HepG2 (cell line): ENCODE measurements around the gene MCRS1. TPM values are rescaled to one million over a fixed set of nuclear protein-coding genes. Genes with fewer than 3 reads are reported as not detected.

ENCODE experiments used
- ATAC-seq: fragments of 200-7000 bp; cut with Tn5 transposase; 3 replicates; pipeline ENCODE4 v1.9.1; 2020; ENCODE audit warnings: mild to moderate bottlenecking, moderate library complexity
- BruUV-seq: library from RNA; stranded (reverse); fragments of 400-500 nt; replicated peaks from 2 replicates; lab custom pipeline; 2021; lab: Mats Ljungman, UMichigan
- CTCF ChIA-PET: fragments of 300-600 bp; formaldehyde crosslinking; extraction: SDS; loops from one replicate; lab custom pipeline; 2021; ENCODE audit warnings: low total read pairs, inconsistent platforms, low intra/inter-chr PET ratio; lab: Yijun Ruan, JAX
- POLR2A ChIA-PET: fragments of 350-600 bp; sonication (Branson Sonifier 250); formaldehyde crosslinking; loops from one replicate; lab custom pipeline; 2020; ENCODE audit warnings: antibody characterized with exemption, inconsistent platforms; lab: Yijun Ruan, JAX
- DNase-seq: peaks from one replicate; pipeline ENCODE4 v3.0.0-alpha.2; 2015; ENCODE audit warnings: low spot score
- FAIRE-seq: peaks from 3 replicates; lab custom pipeline; 2011; peaks lifted over from hg19 to GRCh38; lab: Jason Lieb, UNC
- H2AFZ ChIP-seq: one replicate; pipeline ENCODE4 v1.6.1; 2011; ENCODE audit warnings: low read length, inconsistent platforms
- H3K27ac ChIP-seq: fragments of 300-600 bp; 3 replicates; pipeline ENCODE4 v1.8.0; 2011; ENCODE audit warnings: mixed run types, mild to moderate bottlenecking, mixed read lengths, low read length, inconsistent platforms; ENCODE audit not compliant: insufficient read depth; ENCODE audit errors: extremely low read length
- H3K27me3 ChIP-seq, 2 experiments: fragments of 200-600 bp in 1 of 2; 2 replicates in 1 of 2; 3 replicates in 1 of 2; pipeline versions ENCODE4 v1.6.0 to v1.8.0; 2011; ENCODE audit warnings: low read length in 2 of 2, mild to moderate bottlenecking in 2 of 2, moderate library complexity in 2 of 2, inconsistent platforms in 1 of 2; ENCODE audit not compliant: insufficient read depth in 2 of 2, control insufficient read depth in 1 of 2
- H3K36me3 ChIP-seq, 2 experiments: fragments of 200-600 bp in 1 of 2; replicated peaks in 1 of 2; 2 replicates in 1 of 2; 3 replicates in 1 of 2; pipeline versions ENCODE4 v1.5.1 to v1.8.0; 2011; ENCODE audit warnings: low read length in 2 of 2, inconsistent platforms in 1 of 2; ENCODE audit not compliant: insufficient read depth in 2 of 2, control insufficient read depth in 1 of 2
- H3K4me1 ChIP-seq: 2 replicates; pipeline ENCODE4 v1.5.1; 2012; ENCODE audit warnings: low read length, inconsistent platforms; ENCODE audit not compliant: insufficient read depth
- H3K4me2 ChIP-seq: 2 replicates; pipeline ENCODE4 v1.6.0; 2011; ENCODE audit warnings: low read depth, low read length, inconsistent platforms
- H3K4me3 ChIP-seq, 3 experiments: fragments of 200-600 bp in 1 of 3; sonication (generic), shearing (Covaris generic) in 1 of 3; replicated peaks in 1 of 3; 2 replicates each; pipeline ENCODE4 v1.5.1; 2011 to 2016; ENCODE audit warnings: low read length in 3 of 3, inconsistent platforms in 2 of 3, low read depth in 2 of 3, mild to moderate bottlenecking in 2 of 3, control low read depth in 1 of 3, mixed read lengths in 1 of 3; ENCODE audit not compliant: insufficient read depth in 1 of 3
- H3K79me2 ChIP-seq: one replicate; pipeline ENCODE4 v1.6.1; 2011; ENCODE audit warnings: low read length, inconsistent platforms; ENCODE audit not compliant: insufficient read depth
- H3K9ac ChIP-seq: 2 replicates; pipeline ENCODE4 v1.6.0; 2011; ENCODE audit warnings: mild to moderate bottlenecking, low read depth, low read length, inconsistent platforms; ENCODE audit not compliant: insufficient read depth
- H3K9me3 ChIP-seq: 2 replicates; pipeline ENCODE4 v1.5.1; 2012; ENCODE audit warnings: mild to moderate bottlenecking, low read length
- H4K20me1 ChIP-seq: 2 replicates; pipeline ENCODE4 v1.6.0; 2011; ENCODE audit warnings: inconsistent platforms, mild to moderate bottlenecking, low read length, moderate library complexity; ENCODE audit not compliant: insufficient read depth
- EEA1 ChIP-seq: sonication (generic); formaldehyde crosslinking; IDR thresholded peaks from 2 replicates; pipeline ENCODE4 v1.5.1; 2020; ENCODE audit warnings: mild to moderate bottlenecking, missing genetic modification reagents, borderline replicate concordance
- GATAD2A ChIP-seq: IDR thresholded peaks from 2 replicates; pipeline ENCODE4 v1.6.1; 2016
- HMG20B ChIP-seq: conservative IDR thresholded peaks from 2 replicates; pipeline ENCODE4 v1.6.1; 2016; ENCODE audit warnings: missing genetic modification reagents, missing compliant biosample characterization
- KAT8 ChIP-seq: IDR thresholded peaks from 2 replicates; pipeline ENCODE4 v1.6.1; 2016; ENCODE audit warnings: missing genetic modification reagents, missing compliant biosample characterization
- ONECUT2 ChIP-seq: sonication (generic); formaldehyde crosslinking; IDR thresholded peaks from 2 replicates; pipeline ENCODE4 v1.4.0; 2020; ENCODE audit warnings: missing genetic modification reagents
- PHF21A ChIP-seq: sonication (generic); formaldehyde crosslinking; IDR thresholded peaks from 2 replicates; pipeline ENCODE4 v1.5.0; 2020; ENCODE audit warnings: mild to moderate bottlenecking, missing genetic modification reagents
- RFX3 ChIP-seq: IDR thresholded peaks from 2 replicates; pipeline ENCODE4 v1.6.1; 2016; ENCODE audit warnings: missing biosample characterization, missing genetic modification reagents
- RNF2 ChIP-seq: fragments of 450-650 bp; conservative IDR thresholded peaks from 2 replicates; pipeline ENCODE4 v1.6.1; 2016; ENCODE audit warnings: low read depth
- SRF ChIP-seq: IDR thresholded peaks from 2 replicates; pipeline ENCODE4 v1.6.1; 2011; ENCODE audit warnings: mild to moderate bottlenecking, low read depth, low read length, moderate library complexity
- ZFX ChIP-seq: sonication (generic); formaldehyde crosslinking; IDR thresholded peaks from 2 replicates; pipeline ENCODE4 v1.4.0; 2020; ENCODE audit warnings: mild to moderate bottlenecking, low read depth, missing genetic modification reagents, moderate library complexity
- ZKSCAN1 ChIP-seq: fragments of 150-350 bp; IDR thresholded peaks from 2 replicates; pipeline ENCODE4 v1.6.1; 2014; ENCODE audit warnings: low read length
- ZNF329 ChIP-seq: sonication (generic); formaldehyde crosslinking; IDR thresholded peaks from 2 replicates; pipeline ENCODE4 v1.9.0; 2021; ENCODE audit warnings: low read depth, mild to moderate bottlenecking, missing genetic modification reagents
- ZNF7 ChIP-seq: IDR thresholded peaks from 2 replicates; pipeline ENCODE4 v1.6.1; 2016; ENCODE audit warnings: missing biosample characterization, missing genetic modification reagents
- ZNF790 ChIP-seq: sonication (generic); formaldehyde crosslinking; IDR thresholded peaks from 2 replicates; pipeline ENCODE4 v1.8.0; 2022; ENCODE audit warnings: missing genetic modification reagents, mild to moderate bottlenecking, borderline replicate concordance
- WGBS: methylation state at CpG from one replicate; pipeline ENCODE4 v1.1.6; 2017; ENCODE audit warnings: low lambda C conversion rate; 5-methylcytosine and 5-hydroxymethylcytosine counted together
- in situ Hi-C: cut with HindIII; loops from 2 replicates; pipeline ENCODE4 v1.10.0; 2017; ENCODE audit warnings: low pct_unique_long_range_greater_than_20kb; ENCODE audit not compliant: extremely low pct_ligation_motif_present
- intact Hi-C: fragments of 100-400 bp; cut with micrococcal nuclease; formaldehyde crosslinking; loops from one replicate; pipeline ENCODE4 v1.10.0; 2022; ENCODE audit not compliant: unreplicated experiment
- polyA plus RNA-seq, 8 experiments: library from polyadenylated mRNA; depleted of rRNA in 3 of 8; stranded (reverse) in 7 of 8; unstranded in 1 of 8; fragments of >200 nt; fragmentation: Illumina TruSeq in 4 of 8; extraction: Trizol in 4 of 8; gene quantifications; 2 replicates each; pipeline versions ENCODE4 v1.2.1 to v1.2.3, GENCODE V29; 2011 to 2016; ENCODE audit warnings: low read depth in 4 of 8, missing spikeins in 1 of 8, mixed read lengths in 1 of 8; ENCODE audit not compliant: insufficient read depth in 1 of 8
- total RNA-seq, 5 experiments: library from RNA; depleted of rRNA; stranded (reverse); fragments of >200 nt; fragmentation: Illumina TruSeq; extraction: Trizol; gene quantifications; 2 replicates each; pipeline ENCODE4 v1.2.3, GENCODE V29; 2016; ENCODE audit warnings: low read depth in 1 of 5
- TF ChIP-seq, protein P1 (sequence below): sonication (generic); formaldehyde crosslinking; IDR thresholded peaks from 2 replicates; pipeline ENCODE4 v1.4.0; 2020; ENCODE audit warnings: mild to moderate bottlenecking, missing genetic modification reagents
- TF ChIP-seq, protein P2 (sequence below): sonication (generic); formaldehyde crosslinking; IDR thresholded peaks from 2 replicates; pipeline ENCODE4 v1.4.0; 2020; ENCODE audit warnings: mild to moderate bottlenecking, missing genetic modification reagents
- TF ChIP-seq, protein P3 (sequence below): sonication (generic); formaldehyde crosslinking; IDR thresholded peaks from 2 replicates; pipeline ENCODE4 v1.8.0; 2022; ENCODE audit warnings: mild to moderate bottlenecking, missing genetic modification reagents, borderline replicate concordance
- TF ChIP-seq, protein P4 (sequence below), 2 experiments: fragments of 450-650 bp in 1 of 2; sonication (generic) in 1 of 2; formaldehyde crosslinking; IDR thresholded peaks; 2 replicates each; pipeline versions ENCODE4 v1.5.0 to v1.8.0; 2020 to 2022; ENCODE audit warnings: mild to moderate bottlenecking in 1 of 2, missing genetic modification reagents in 1 of 2

Gene MCRS1
- total and polyA plus RNA-seq, 2 of the 13 experiments (the other 11 are each of a cell fraction or from before 2014, with no cell fraction given): 51.0 to 66.3 TPM

DNA sequence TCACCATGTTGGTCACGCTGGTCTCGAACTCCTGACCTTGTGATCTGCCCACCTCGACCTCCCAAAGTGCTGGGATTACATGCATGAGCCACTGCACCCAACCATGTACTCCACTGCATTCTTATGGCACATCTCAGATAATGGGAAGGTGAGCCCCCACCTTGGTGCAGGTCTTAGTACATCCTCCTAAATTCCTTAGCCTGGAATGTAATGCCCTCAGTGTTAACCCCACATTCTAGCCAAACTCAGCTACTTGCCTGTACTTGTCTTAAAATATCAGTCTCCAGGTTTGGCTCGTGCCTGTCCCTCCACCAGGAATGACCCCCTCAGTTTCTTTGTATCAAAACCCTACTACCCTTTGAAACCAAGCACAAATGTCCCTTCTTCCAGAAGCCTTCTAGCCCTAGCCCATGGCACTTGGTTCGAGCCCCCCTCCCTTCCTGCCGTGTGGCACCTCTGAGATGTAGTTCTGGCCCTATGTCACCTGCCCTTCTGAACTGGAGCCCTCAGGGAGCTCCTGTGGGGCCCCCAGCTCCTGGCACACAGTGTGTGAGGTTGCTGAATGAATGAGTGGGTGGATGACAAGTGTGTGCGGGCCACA lies 20.8 kb downstream of the MCRS1 start (continued):
- TF ChIP-seq ZFX (CRISPR knock-in tag): no peak
- TF ChIP-seq ONECUT2: no peak
- TF ChIP-seq, protein P1, sequence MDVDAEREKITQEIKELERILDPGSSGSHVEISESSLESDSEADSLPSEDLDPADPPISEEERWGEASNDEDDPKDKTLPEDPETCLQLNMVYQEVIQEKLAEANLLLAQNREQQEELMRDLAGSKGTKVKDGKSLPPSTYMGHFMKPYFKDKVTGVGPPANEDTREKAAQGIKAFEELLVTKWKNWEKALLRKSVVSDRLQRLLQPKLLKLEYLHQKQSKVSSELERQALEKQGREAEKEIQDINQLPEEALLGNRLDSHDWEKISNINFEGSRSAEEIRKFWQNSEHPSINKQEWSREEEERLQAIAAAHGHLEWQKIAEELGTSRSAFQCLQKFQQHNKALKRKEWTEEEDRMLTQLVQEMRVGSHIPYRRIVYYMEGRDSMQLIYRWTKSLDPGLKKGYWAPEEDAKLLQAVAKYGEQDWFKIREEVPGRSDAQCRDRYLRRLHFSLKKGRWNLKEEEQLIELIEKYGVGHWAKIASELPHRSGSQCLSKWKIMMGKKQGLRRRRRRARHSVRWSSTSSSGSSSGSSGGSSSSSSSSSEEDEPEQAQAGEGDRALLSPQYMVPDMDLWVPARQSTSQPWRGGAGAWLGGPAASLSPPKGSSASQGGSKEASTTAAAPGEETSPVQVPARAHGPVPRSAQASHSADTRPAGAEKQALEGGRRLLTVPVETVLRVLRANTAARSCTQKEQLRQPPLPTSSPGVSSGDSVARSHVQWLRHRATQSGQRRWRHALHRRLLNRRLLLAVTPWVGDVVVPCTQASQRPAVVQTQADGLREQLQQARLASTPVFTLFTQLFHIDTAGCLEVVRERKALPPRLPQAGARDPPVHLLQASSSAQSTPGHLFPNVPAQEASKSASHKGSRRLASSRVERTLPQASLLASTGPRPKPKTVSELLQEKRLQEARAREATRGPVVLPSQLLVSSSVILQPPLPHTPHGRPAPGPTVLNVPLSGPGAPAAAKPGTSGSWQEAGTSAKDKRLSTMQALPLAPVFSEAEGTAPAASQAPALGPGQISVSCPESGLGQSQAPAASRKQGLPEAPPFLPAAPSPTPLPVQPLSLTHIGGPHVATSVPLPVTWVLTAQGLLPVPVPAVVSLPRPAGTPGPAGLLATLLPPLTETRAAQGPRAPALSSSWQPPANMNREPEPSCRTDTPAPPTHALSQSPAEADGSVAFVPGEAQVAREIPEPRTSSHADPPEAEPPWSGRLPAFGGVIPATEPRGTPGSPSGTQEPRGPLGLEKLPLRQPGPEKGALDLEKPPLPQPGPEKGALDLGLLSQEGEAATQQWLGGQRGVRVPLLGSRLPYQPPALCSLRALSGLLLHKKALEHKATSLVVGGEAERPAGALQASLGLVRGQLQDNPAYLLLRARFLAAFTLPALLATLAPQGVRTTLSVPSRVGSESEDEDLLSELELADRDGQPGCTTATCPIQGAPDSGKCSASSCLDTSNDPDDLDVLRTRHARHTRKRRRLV (CRISPR knock-in tag): no peak
- no peak for TF ChIP-seq EEA1 (CRISPR knock-in tag)

DNA sequence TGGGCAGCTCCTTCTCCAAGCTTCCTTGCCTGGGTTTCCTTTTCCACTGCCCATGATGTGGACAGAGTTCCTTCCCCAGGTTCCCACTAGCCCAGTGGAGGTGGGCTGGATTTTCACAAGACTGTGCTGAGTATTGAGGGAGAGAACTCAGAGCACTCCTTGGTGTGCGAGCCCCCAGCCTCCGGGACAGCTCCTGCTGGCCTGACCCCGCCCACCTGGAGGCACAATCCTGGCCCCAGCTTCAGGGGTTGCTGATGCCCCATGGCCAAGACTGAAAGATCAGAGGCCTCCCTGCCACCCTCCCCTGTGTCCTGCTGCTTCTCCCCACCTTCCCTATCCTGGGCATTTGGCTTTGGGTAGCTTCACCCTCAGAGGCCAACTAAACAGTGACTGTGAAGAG lies 21.5 kb downstream of the MCRS1 start:
- ChIA-PET CTCF (no interaction called here), POLR2A (no interaction called here)
- BruUV-seq: no TSS peak
- H3K79me2 ChIP-seq: no peaks in the 10 kb centered on the region
- H3K9ac ChIP-seq: no peak overlapping the region
- DNase-seq: no peak
- no peaks in the 10 kb centered on the region for H4K20me1 ChIP-seq
- 0% methylated on average over 1 of the region's 3 CpGs for WGBS
- FAIRE-seq: no peak
- in situ Hi-C loops: no loop called here
- no peak overlapping the region for H3K27ac ChIP-seq
- no peak for ATAC-seq
- no peak overlapping the region for H2AFZ ChIP-seq
- no peak overlapping the region for H3K4me2 ChIP-seq
- H3K27me3 ChIP-seq: peaks cover 1 to 6% of the 10 kb centered on the region in 2 experiments; a peak in 1 of 5 replicates
- no peak overlapping the region for H3K4me3 ChIP-seq
- H3K36me3 ChIP-seq: no peaks in the 10 kb centered on the region
- H3K9me3 ChIP-seq: no peaks in the 10 kb centered on the region
- intact Hi-C loops: no loop called here
- peaks cover 80% of the 10 kb centered on the region for H3K4me1 ChIP-seq
- no peak for TF ChIP-seq HMG20B (CRISPR knock-in tag)
- TF ChIP-seq, protein P2, sequence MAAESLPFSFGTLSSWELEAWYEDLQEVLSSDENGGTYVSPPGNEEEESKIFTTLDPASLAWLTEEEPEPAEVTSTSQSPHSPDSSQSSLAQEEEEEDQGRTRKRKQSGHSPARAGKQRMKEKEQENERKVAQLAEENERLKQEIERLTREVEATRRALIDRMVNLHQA (CRISPR knock-in tag): no peak
- TF ChIP-seq, protein P3, sequence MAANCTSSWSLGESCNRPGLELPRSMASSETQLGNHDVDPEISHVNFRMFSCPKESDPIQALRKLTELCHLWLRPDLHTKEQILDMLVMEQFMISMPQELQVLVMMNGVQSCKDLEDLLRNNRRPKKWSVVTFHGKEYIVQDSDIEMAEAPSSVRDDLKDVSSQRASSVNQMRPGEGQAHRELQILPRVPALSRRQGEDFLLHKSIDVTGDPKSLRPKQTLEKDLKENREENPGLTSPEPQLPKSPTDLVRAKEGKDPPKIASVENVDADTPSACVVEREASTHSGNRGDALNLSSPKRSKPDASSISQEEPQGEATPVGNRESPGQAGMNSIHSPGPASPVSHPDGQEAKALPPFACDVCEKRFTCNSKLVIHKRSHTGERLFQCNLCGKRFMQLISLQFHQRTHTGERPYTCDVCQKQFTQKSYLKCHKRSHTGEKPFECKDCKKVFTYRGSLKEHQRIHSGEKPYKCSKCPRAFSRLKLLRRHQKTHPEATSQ: no peak
- TF ChIP-seq, protein P4, sequence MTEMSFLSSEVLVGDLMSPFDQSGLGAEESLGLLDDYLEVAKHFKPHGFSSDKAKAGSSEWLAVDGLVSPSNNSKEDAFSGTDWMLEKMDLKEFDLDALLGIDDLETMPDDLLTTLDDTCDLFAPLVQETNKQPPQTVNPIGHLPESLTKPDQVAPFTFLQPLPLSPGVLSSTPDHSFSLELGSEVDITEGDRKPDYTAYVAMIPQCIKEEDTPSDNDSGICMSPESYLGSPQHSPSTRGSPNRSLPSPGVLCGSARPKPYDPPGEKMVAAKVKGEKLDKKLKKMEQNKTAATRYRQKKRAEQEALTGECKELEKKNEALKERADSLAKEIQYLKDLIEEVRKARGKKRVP (CRISPR knock-in tag; IDR thresholded peaks at IDR 0.05): no peak
- TF ChIP-seq GATAD2A: no peak
- TF ChIP-seq ZNF329 (CRISPR knock-in tag): no peak
- no peak for TF ChIP-seq KAT8 (CRISPR knock-in tag)
- TF ChIP-seq SRF: no peak
- no peak for TF ChIP-seq RFX3 (CRISPR knock-in tag)
- no peak for TF ChIP-seq ZKSCAN1
- no peak for TF ChIP-seq PHF21A (CRISPR knock-in tag)
- no peak for TF ChIP-seq ZNF790 (CRISPR knock-in tag)
- no peak for TF ChIP-seq ZNF7 (CRISPR knock-in tag)
- TF ChIP-seq RNF2: no peak
